Endothelial cell of umbilical vein (primary cell): ENCODE measurements around the gene VLDLR. TPM values are rescaled to one million over a fixed set of nuclear protein-coding genes. Genes with fewer than 3 reads are reported as not detected.

ENCODE experiments used
- BruUV-seq: library from RNA; stranded (reverse); fragments of 400-500 nt; replicated peaks from 2 replicates; lab custom pipeline; 2021; lab: Mats Ljungman, UMichigan
- CTCF ChIA-PET: fragments of 300-600, 350-600 bp; sonication (Branson Sonifier 250); formaldehyde crosslinking; loops from one replicate; lab custom pipeline; 2021; ENCODE audit warnings: antibody characterized with exemption, inconsistent platforms; lab: Charles Lee
- POLR2A ChIA-PET: fragments of 300-600, 350-600 bp; sonication (Branson Sonifier 250); formaldehyde crosslinking; loops from one replicate; lab custom pipeline; 2021; ENCODE audit warnings: antibody characterized with exemption, inconsistent platforms; lab: Charles Lee
- DNase-seq: peaks from one replicate; pipeline ENCODE4 v3.0.0-alpha.2; 2011; ENCODE audit warnings: low read depth, low spot score
- FAIRE-seq: peaks from 2 replicates; lab custom pipeline; 2011; peaks lifted over from hg19 to GRCh38; lab: Jason Lieb, UNC
- H2AFZ ChIP-seq: 2 replicates; pipeline ENCODE4 v1.6.0; 2012; ENCODE audit warnings: low read depth, low read length, control low read depth, inconsistent platforms
- H3K27ac ChIP-seq: 2 replicates; pipeline ENCODE4 v1.5.1; 2011; ENCODE audit warnings: low read depth, mild to moderate bottlenecking, control low read depth, low read length, moderate library complexity; ENCODE audit not compliant: insufficient read depth
- H3K27me3 ChIP-seq, 2 experiments: 2 replicates each; pipeline versions ENCODE4 v1.6.0 to v1.6.1; 2011; ENCODE audit warnings: low read length in 2 of 2, mixed read lengths in 1 of 2; ENCODE audit not compliant: control insufficient read depth in 2 of 2, insufficient read depth in 2 of 2
- H3K36me3 ChIP-seq, 2 experiments: 2 replicates in 1 of 2; 3 replicates in 1 of 2; pipeline ENCODE4 v1.5.1; 2011; ENCODE audit warnings: low read length in 2 of 2, mild to moderate bottlenecking in 1 of 2, moderate library complexity in 1 of 2; ENCODE audit not compliant: control insufficient read depth in 2 of 2, insufficient read depth in 2 of 2; ENCODE audit errors: extremely low read depth in 1 of 2
- H3K4me1 ChIP-seq: 3 replicates; pipeline ENCODE4 v1.5.1; 2011; ENCODE audit warnings: mild to moderate bottlenecking, low read length; ENCODE audit not compliant: control insufficient read depth, insufficient read depth; ENCODE audit errors: extremely low read depth
- H3K4me2 ChIP-seq: 2 replicates; pipeline ENCODE4 v1.6.1; 2011; ENCODE audit warnings: low read length, control low read depth, mixed read lengths; ENCODE audit not compliant: insufficient read depth
- H3K4me3 ChIP-seq, 3 experiments: fragments of 200-600 bp in 1 of 3; sonication (generic), shearing (Covaris generic) in 1 of 3; replicated peaks in 1 of 3; 2 replicates each; pipeline ENCODE4 v1.5.1; 2011 to 2016; ENCODE audit warnings: control low read depth in 3 of 3, low read length in 3 of 3, mild to moderate bottlenecking in 2 of 3, inconsistent platforms in 1 of 3, low read depth in 1 of 3, moderate library complexity in 1 of 3; ENCODE audit not compliant: insufficient read depth in 1 of 3
- H3K79me2 ChIP-seq: 2 replicates; pipeline ENCODE4 v1.6.0; 2012; ENCODE audit warnings: low read length, inconsistent platforms; ENCODE audit not compliant: control insufficient read depth, insufficient read depth
- H3K9ac ChIP-seq: replicated peaks from 2 replicates; pipeline ENCODE3; 2011; ENCODE audit warnings: low read length, control low read depth; ENCODE audit not compliant: insufficient read depth; ENCODE audit errors: extremely low read depth
- H3K9me1 ChIP-seq: replicated peaks from 3 replicates; pipeline ENCODE4 v1.6.0; 2011; ENCODE audit warnings: mild to moderate bottlenecking, low read length; ENCODE audit not compliant: control insufficient read depth, insufficient read depth; ENCODE audit errors: extremely low read depth
- H3K9me3 ChIP-seq: replicated peaks from 2 replicates; pipeline ENCODE4 v1.5.1; 2012; ENCODE audit warnings: low read length, inconsistent platforms; ENCODE audit not compliant: control insufficient read depth, insufficient read depth
- H4K20me1 ChIP-seq: replicated peaks from 2 replicates; pipeline ENCODE3; 2011; ENCODE audit warnings: mild to moderate bottlenecking, low read length; ENCODE audit not compliant: control insufficient read depth, insufficient read depth; ENCODE audit errors: extremely low read depth
- CTCF ChIP-seq, 2 donors: IDR thresholded peaks; 1 replicate in 1 of 2; 2 replicates in 1 of 2; pipeline ENCODE4 v1.5.1; 2011; ENCODE audit warnings: low read length in 2 of 2, mild to moderate bottlenecking in 2 of 2, moderate library complexity in 2 of 2, control low read depth in 1 of 2, inconsistent platforms in 1 of 2, low read depth in 1 of 2; ENCODE audit not compliant: insufficient read depth in 1 of 2; ENCODE audit errors: extremely low read depth in 1 of 2
- EZH2 ChIP-seq: IDR thresholded peaks from 2 replicates; pipeline ENCODE4 v1.6.1; 2012; ENCODE audit warnings: borderline replicate concordance, low read depth, mild to moderate bottlenecking, moderate library complexity, low read length, inconsistent platforms; ENCODE audit not compliant: severe bottlenecking
- FOS ChIP-seq: IDR thresholded peaks from 2 replicates; pipeline ENCODE4 v1.6.1; 2011; ENCODE audit warnings: mild to moderate bottlenecking, low read length, moderate library complexity, borderline replicate concordance; ENCODE audit not compliant: insufficient read depth
- GATA2 ChIP-seq: IDR thresholded peaks from 2 replicates; pipeline ENCODE4 v1.7.0; 2011; ENCODE audit warnings: low read depth, mild to moderate bottlenecking, moderate library complexity, mixed read lengths, low read length; ENCODE audit not compliant: insufficient read length, insufficient read depth
- JUN ChIP-seq: IDR thresholded peaks from 2 replicates; pipeline ENCODE4 v1.6.1; 2011; ENCODE audit warnings: borderline replicate concordance, low read depth; ENCODE audit not compliant: insufficient read length, insufficient read depth
- MYC ChIP-seq: IDR thresholded peaks from one replicate; pipeline ENCODE4 v1.6.1; 2011; ENCODE audit warnings: mild to moderate bottlenecking, low read depth, low read length
- POLR2A ChIP-seq: IDR thresholded peaks from 2 replicates; pipeline ENCODE4 v1.6.1; 2012; ENCODE audit warnings: low read depth, mild to moderate bottlenecking, control low read depth, low read length
- POLR2AphosphoS5 ChIP-seq: IDR thresholded peaks from 2 replicates; pipeline ENCODE4 v1.6.1; 2012; ENCODE audit warnings: low read depth, mild to moderate bottlenecking, control low read depth, low read length, moderate library complexity; ENCODE audit not compliant: insufficient read depth
- dilution Hi-C: fragments of 300-500 bp; cut with MboI; formaldehyde crosslinking; loops from one replicate; pipeline ENCODE4 v1.15.0; 2019; ENCODE audit warnings: low sequenced_read_pairs; ENCODE audit not compliant: extremely low pct_ligation_motif_present
- intact Hi-C: fragments of 100-400 bp; cut with micrococcal nuclease; formaldehyde crosslinking; loops from one replicate; pipeline ENCODE4 v1.10.0; 2022
- polyA plus RNA-seq, 4 experiments: library from polyadenylated mRNA; depleted of rRNA in 3 of 4; stranded (reverse) in 3 of 4; unstranded in 1 of 4; fragments of >200 nt; gene quantifications; 2 replicates each; pipeline versions ENCODE4 v1.2.1 to v1.2.3, GENCODE V29; 2011 to 2012; ENCODE audit warnings: missing spikeins in 1 of 4
- total RNA-seq: library from RNA; stranded (reverse); gene quantifications from 2 replicates; pipeline ENCODE4 v1.2.3, GENCODE V29; 2021
- TF ChIP-seq, protein P1 (sequence below): IDR thresholded peaks from 2 replicates; pipeline ENCODE4 v1.6.1; 2011; ENCODE audit not compliant: insufficient read depth, insufficient read length

The VLDLR gene
- total and polyA plus RNA-seq, 2 donors (not counting 3 experiments of a cell fraction or from before 2014, with no cell fraction given): 0.47 to 2.5 TPM

DNA sequence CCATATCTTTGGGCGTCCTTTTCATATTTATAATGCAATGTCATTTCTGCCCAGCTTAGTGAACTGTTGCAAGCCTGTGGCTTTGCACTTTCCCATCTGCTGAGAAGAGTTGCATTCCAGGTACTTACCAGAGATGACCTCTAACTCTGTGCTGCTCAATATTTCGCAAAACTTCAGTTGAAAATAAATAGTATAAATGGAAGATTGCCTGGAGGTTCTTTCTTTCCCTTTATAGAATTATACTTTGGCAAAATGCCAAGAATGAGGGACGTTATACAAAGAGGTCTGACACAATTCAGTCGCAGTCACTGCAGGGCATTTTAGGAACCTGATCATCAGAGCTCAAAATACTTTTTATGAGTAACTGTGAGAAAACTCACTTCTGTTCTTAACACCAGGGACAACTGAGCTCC lies 18.9 kb upstream of the VLDLR start:
- Histone ChIP-seq H3K4me3 (no peak overlapping the region), H3K9me1 (no peaks in the 10 kb centered on the region), H3K9me3 (no peaks in the 10 kb centered on the region), H3K36me3 (no peaks in the 10 kb centered on the region), H4K20me1 (no peaks in the 10 kb centered on the region), H3K79me2 (no peaks in the 10 kb centered on the region), H3K9ac (no peak overlapping the region), H3K4me2 (no peak overlapping the region), H3K27me3 (peaks cover 3 to 4% of the 10 kb centered on the region in 2 experiments), H3K4me1 (no peaks in the 10 kb centered on the region), H3K27ac (no peak overlapping the region), H2AFZ (no peak overlapping the region)
- POLR2A ChIA-PET: no interaction called here
- DNase-seq: no peak
- intact Hi-C loops: no loop called here
- TF ChIP-seq POLR2A: no peak
- no peak for TF ChIP-seq FOS
- no peak for TF ChIP-seq GATA2
- dilution Hi-C loops: no loop called here
- CTCF ChIA-PET: no interaction called here
- no TSS peak for BruUV-seq
- FAIRE-seq: peak; percentile 63

DNA sequence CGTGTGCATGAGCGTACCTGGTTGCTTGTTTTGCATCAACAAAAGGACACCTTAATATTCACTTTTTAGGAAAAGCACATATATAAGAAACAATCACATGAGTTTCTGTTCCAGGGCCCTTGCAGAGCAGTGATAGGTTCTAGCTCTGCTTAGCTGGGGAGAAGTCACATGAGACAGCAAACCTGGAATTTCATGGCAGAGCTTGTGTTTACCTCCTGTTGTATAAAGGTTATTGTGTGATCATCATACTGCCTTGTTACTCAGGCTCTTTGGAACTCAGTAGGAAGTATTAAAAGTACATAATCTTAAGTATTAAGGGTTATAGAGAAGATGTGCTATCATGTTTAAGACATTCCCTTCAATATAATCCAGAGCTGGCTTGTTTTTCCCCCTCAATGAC lies 18.0 kb upstream of the VLDLR start:
- DNase-seq: no peak
- dilution Hi-C loops: no loop called here
- no peak overlapping the region for H2AFZ ChIP-seq

More for the DNA sequence above, 18.0 kb upstream of the VLDLR start:
- Histone ChIP-seq H3K27me3 (peaks cover 5 to 12% of the 10 kb centered on the region in 2 experiments), H3K4me2 (no peak overlapping the region), H3K9ac (no peak overlapping the region), H3K9me3 (no peaks in the 10 kb centered on the region), H3K36me3 (no peaks in the 10 kb centered on the region), H3K27ac (no peak overlapping the region), H4K20me1 (no peaks in the 10 kb centered on the region), H3K79me2 (no peaks in the 10 kb centered on the region), H3K9me1 (no peaks in the 10 kb centered on the region), H3K4me1 (no peaks in the 10 kb centered on the region), H3K4me3 (no peak overlapping the region)
- ChIA-PET POLR2A (no interaction called here), CTCF (no interaction called here)
- intact Hi-C loops: no loop called here
- TF ChIP-seq, protein P1, sequence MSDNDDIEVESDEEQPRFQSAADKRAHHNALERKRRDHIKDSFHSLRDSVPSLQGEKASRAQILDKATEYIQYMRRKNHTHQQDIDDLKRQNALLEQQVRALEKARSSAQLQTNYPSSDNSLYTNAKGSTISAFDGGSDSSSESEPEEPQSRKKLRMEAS: no peak
- TF ChIP-seq MYC (no peak), EZH2 (no peak), FOS (no peak), POLR2AphosphoS5 (no peak), GATA2 (no peak), CTCF (IDR thresholded peaks at IDR 0.05; ENCODE audit: extremely low read depth in 1 of 2, insufficient read depth in 1 of 2, low read depth in 1 of 2, low read length in 2 of 2) (no peak), JUN (no peak), POLR2A (no peak)
- no TSS peak for BruUV-seq
- FAIRE-seq: no peak
